ENCODE data around the gene PDPK1.

Gene PDPK1

GRCh38 chr16:2529961-2530628 lies 7.7 kb upstream of the PDPK1 start:
- no peak overlapping the region for H3K4me3 ChIP-seq (replicated peaks; ENCODE audit: insufficient read depth, low read length)
- no peaks in the 10 kb centered on the region for H3K27me3 ChIP-seq (ENCODE audit: insufficient read depth, poor library complexity, severe bottlenecking)
- DNase-seq (ENCODE audit: low read depth in 1 of 2, low spot score in 1 of 2), result no peak
- no peak overlapping the region for H3K27ac ChIP-seq (replicated peaks)
- TF ChIP-seq CTCF (IDR thresholded peaks at IDR 0.05; ENCODE audit: insufficient read depth, low read length), result no peak
- TF ChIP-seq SPI1 (IDR thresholded peaks at IDR 0.05; ENCODE audit: borderline replicate concordance, low read depth), result no peak
- TF ChIP-seq POLR2AphosphoS5 (IDR thresholded peaks at IDR 0.05; ENCODE audit: low read depth), result no peak
- no peak for TF ChIP-seq GABPA (IDR thresholded peaks at IDR 0.05; ENCODE audit: low read depth)
- TF ChIP-seq REST (IDR thresholded peaks at IDR 0.05; ENCODE audit: insufficient replicate concordance, low read depth), result no peak

- Histone ChIP-seq H3K27ac (replicated peaks) (no peak overlapping the region), H3K4me3 (replicated peaks; ENCODE audit: insufficient read depth, low read length) (no peak overlapping the region)
Measured at GRCh38 chr16:2530629-2531318, 7.0 kb upstream of the PDPK1 start.

More at GRCh38 chr16:2530629-2531318, 7.0 kb upstream of the PDPK1 start:
- no peaks in the 10 kb centered on the region for H3K27me3 ChIP-seq (ENCODE audit: insufficient read depth, poor library complexity, severe bottlenecking)
- no peak for TF ChIP-seq CTCF (IDR thresholded peaks at IDR 0.05; ENCODE audit: insufficient read depth, low read length)
- TF ChIP-seq POLR2AphosphoS5 (IDR thresholded peaks at IDR 0.05; ENCODE audit: low read depth), result no peak
- no peak for TF ChIP-seq REST (IDR thresholded peaks at IDR 0.05; ENCODE audit: insufficient replicate concordance, low read depth)
- TF ChIP-seq SPI1 (IDR thresholded peaks at IDR 0.05; ENCODE audit: borderline replicate concordance, low read depth), result no peak
- TF ChIP-seq GABPA (IDR thresholded peaks at IDR 0.05; ENCODE audit: low read depth), result no peak
- no peak for DNase-seq (ENCODE audit: low read depth in 1 of 2, low spot score in 1 of 2)
